A673 (cell line): ENCODE results near the gene PACSIN2. TPM values are rescaled to one million over a fixed set of nuclear protein-coding genes. Genes with fewer than 3 reads are reported as not detected.
"Not testable (repeated sequence)": the region's sequence is repeated elsewhere in the genome, so short reads cannot be mapped to it uniquely, and the experiment has no call there.

ENCODE experiments used
- BruUV-seq: library from RNA; stranded (reverse); fragments of 400-500 nt; replicated peaks from 2 replicates; lab custom pipeline; 2021; lab: Mats Ljungman, UMichigan
- CTCF ChIA-PET: fragments of 300-600 bp; sonication (Branson Sonifier 250); formaldehyde crosslinking; loops from one replicate; lab custom pipeline; 2022; ENCODE audit warnings: antibody characterized with exemption; lab: Charles Lee
- POLR2A ChIA-PET: fragments of 300-600 bp; sonication (Branson Sonifier 250); formaldehyde crosslinking; loops from one replicate; lab custom pipeline; 2022; ENCODE audit warnings: antibody characterized with exemption; ENCODE audit not compliant: low non-redundant PET; lab: Charles Lee
- DNase-seq: peaks from one replicate; pipeline ENCODE4 v3.0.0-alpha.2; 2015; ENCODE audit warnings: low spot score
- H3K27ac ChIP-seq: fragments of 200-600 bp; sonication (generic); 2 replicates; pipeline ENCODE4 v1.5.1; 2016; ENCODE audit warnings: mixed run types, low read depth, mild to moderate bottlenecking, mixed read lengths, antibody characterized with exemption, low read length; ENCODE audit not compliant: poor library complexity, severe bottlenecking
- H3K27me3 ChIP-seq: fragments of 200-600 bp; sonication (generic); replicated peaks from 2 replicates; pipeline ENCODE4 v1.6.1; 2017; ENCODE audit warnings: mixed run types, low read depth, mild to moderate bottlenecking, mixed read lengths, antibody characterized with exemption, low read length; ENCODE audit not compliant: insufficient read depth, poor library complexity
- H3K36me3 ChIP-seq: fragments of 200-600 bp; sonication (generic); 2 replicates; pipeline ENCODE4 v1.6.1; 2016; ENCODE audit warnings: mixed run types, mild to moderate bottlenecking, mixed read lengths, antibody characterized with exemption, low read length; ENCODE audit not compliant: insufficient read depth, poor library complexity, severe bottlenecking
- H3K4me1 ChIP-seq: fragments of 200-600 bp; sonication (generic); 2 replicates; pipeline ENCODE4 v1.6.1; 2017; ENCODE audit warnings: mixed run types, mild to moderate bottlenecking, mixed read lengths, antibody characterized with exemption, low read length; ENCODE audit not compliant: insufficient read depth, poor library complexity, severe bottlenecking
- H3K4me3 ChIP-seq: fragments of 200-600 bp; sonication (generic); 2 replicates; pipeline ENCODE4 v1.5.1; 2016; ENCODE audit warnings: low read depth, mixed run types, mild to moderate bottlenecking, mixed read lengths, low read length; ENCODE audit not compliant: poor library complexity, severe bottlenecking
- H3K9me3 ChIP-seq: fragments of 200-600 bp; sonication (generic); 2 replicates; pipeline ENCODE4 v1.6.1; 2016; ENCODE audit warnings: mixed run types, low read depth, mild to moderate bottlenecking, mixed read lengths, antibody characterized with exemption, low read length; ENCODE audit not compliant: poor library complexity, severe bottlenecking
- EZH2 ChIP-seq: fragments of 200-600 bp; sonication (generic); IDR thresholded peaks from 2 replicates; pipeline ENCODE4 v1.6.1; 2017; ENCODE audit warnings: borderline replicate concordance, low read depth, mild to moderate bottlenecking, mixed read lengths, antibody characterized with exemption, low read length; ENCODE audit not compliant: poor library complexity, severe bottlenecking
- intact Hi-C: fragments of 100-400 bp; cut with micrococcal nuclease; formaldehyde crosslinking; loops from one replicate; pipeline ENCODE4 v1.10.0; 2022; ENCODE audit not compliant: unreplicated experiment
- total RNA-seq: library from RNA; stranded (reverse); gene quantifications from 2 replicates; pipeline ENCODE4 v1.2.3, GENCODE V29; 2021
- TF ChIP-seq, protein P1 (sequence below): fragments of 300-800, 200-600 bp; sonication (generic); conservative IDR thresholded peaks from 2 replicates; pipeline ENCODE4 v1.5.1; 2017; ENCODE audit warnings: low read depth, mild to moderate bottlenecking, antibody characterized with exemption, low read length, moderate library complexity, mixed read lengths

PACSIN2 gene
- total RNA-seq, 1 experiment from 2014 or later: 51.8 TPM

DNA sequence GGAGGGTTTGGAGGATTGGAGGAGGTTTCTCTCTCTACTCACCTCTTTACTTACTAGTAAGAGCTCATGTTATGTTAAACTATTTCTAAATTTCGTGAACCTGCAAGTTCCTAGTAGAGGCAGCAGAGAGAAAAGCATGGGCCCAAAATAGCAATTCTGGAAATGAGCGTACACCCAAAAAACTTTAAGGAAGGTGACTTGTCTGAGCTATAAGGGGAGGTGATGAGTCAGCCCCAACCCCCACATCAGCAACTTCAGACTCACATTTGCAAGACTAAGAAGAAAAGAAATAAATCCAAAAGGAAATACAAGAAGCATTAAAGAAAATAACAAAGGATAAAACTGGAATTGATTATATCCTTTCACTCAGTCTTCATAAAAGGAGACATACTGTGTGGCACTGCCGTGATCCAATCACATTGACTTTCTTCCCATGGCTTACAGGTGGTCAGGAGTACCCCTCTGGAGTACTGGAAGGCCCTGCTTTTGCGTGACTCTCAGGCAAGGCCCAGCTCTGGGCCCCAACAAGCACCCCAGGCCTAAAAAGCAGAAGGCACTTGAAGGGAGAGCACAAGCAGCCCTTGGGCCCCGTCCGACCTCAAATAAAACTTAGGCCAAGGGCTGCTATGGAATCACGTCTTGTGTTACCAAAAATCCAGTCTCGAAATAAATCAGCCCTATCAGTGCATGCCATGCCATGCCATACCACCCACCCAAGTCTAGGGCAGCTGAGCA, 14.3 kb downstream of the PACSIN2 start:
- CTCF ChIA-PET: no interaction called here
- H3K27ac ChIP-seq: peak overlapping the region; percentile 11

DNA sequence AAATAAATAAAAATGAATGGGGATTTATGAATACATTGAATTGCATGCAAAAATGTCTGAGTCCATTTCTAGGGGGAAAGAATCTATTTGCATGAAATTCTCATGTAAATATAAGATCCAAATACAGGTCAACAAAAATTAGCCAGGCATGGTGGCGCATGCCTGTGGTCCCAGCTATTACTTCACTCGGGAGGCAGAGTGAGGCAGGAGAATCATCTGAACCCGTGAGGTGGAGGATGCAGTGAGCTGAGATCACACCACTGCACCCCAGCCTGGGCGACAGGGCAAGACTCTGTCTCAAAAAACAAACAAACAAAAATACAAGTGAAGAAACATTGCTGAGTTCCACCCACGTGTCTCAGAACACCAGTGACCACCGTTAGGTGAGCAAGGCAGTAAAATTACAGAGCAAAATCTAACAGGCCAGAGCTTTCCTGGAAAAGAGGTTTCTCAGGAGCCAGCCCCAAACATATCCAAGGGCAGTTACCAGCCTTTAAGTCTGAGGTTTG, 17.3 kb downstream of the PACSIN2 start:
- Histone ChIP-seq H3K4me3 (no peak overlapping the region), H3K27ac (no peak overlapping the region), H3K4me1 (peaks cover 37% of the 10 kb centered on the region), H3K36me3 (peaks cover 3% of the 10 kb centered on the region), H3K9me3 (no peaks in the 10 kb centered on the region), H3K27me3 (no peaks in the 10 kb centered on the region)
- no peak for DNase-seq
- CTCF ChIA-PET: interaction anchor here (0.7 kb wide), 1 partner anchor 380 kb away, joined by 3 read pairs; no protein-coding TSS in a partner anchor
- TF ChIP-seq, protein P1, sequence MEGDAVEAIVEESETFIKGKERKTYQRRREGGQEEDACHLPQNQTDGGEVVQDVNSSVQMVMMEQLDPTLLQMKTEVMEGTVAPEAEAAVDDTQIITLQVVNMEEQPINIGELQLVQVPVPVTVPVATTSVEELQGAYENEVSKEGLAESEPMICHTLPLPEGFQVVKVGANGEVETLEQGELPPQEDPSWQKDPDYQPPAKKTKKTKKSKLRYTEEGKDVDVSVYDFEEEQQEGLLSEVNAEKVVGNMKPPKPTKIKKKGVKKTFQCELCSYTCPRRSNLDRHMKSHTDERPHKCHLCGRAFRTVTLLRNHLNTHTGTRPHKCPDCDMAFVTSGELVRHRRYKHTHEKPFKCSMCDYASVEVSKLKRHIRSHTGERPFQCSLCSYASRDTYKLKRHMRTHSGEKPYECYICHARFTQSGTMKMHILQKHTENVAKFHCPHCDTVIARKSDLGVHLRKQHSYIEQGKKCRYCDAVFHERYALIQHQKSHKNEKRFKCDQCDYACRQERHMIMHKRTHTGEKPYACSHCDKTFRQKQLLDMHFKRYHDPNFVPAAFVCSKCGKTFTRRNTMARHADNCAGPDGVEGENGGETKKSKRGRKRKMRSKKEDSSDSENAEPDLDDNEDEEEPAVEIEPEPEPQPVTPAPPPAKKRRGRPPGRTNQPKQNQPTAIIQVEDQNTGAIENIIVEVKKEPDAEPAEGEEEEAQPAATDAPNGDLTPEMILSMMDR: no peak
- no peak for TF ChIP-seq EZH2
- BruUV-seq: no TSS peak
- intact Hi-C loops: no loop called here
- POLR2A ChIA-PET: interaction anchor here (0.7 kb wide), 1 partner anchor 15 kb away, joined by 3 read pairs; no protein-coding TSS in a partner anchor

More for the DNA sequence above, 14.3 kb downstream of the PACSIN2 start:
- POLR2A ChIA-PET: no interaction called here
- no TSS peak for BruUV-seq
- H3K9me3 ChIP-seq: no peaks in the 10 kb centered on the region
- DNase-seq: no peak
- no peak overlapping the region for H3K4me3 ChIP-seq
- no peaks in the 10 kb centered on the region for H3K36me3 ChIP-seq
- intact Hi-C loops: no loop called here
- no peaks in the 10 kb centered on the region for H3K27me3 ChIP-seq
- no peak for TF ChIP-seq EZH2
- TF ChIP-seq, protein P1: no peak
- H3K4me1 ChIP-seq: peaks cover 41% of the 10 kb centered on the region

DNA sequence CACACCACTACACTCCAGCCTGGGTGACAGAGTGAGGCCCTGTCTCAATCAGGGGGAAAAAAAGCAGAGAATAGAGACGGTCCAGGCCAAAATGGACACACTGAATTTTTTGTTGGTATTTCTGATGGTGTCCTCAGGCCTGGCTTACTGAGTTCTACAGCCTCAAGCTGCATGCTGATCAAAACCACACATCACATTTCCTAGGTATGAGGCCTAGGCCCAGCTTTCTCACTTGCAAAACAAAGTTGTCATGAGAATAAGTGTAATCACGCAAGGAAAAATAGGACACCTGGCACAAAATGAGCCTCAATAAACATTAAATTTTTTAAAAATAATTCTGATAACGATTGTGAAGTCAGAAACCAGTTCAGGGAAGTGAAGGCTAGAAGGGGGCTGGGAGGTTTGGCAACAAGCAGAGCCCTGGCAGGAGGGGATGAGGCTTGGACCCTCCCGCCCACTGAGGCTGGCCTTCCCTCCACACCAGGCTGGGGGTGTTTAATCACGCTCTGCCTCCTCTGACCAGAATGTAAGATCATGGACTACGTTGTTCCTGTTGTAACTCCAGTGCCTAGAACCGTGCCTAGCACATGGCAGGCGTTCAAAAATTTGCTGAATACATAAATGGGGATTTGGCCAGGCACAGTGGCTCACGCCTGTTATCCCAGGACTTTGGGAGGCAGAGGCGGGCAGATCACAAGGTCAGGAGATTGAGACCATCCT, 18.1 kb downstream of the PACSIN2 start:
- CTCF ChIA-PET: interaction anchor here (0.7 kb wide), 1 partner anchor 379 kb away, joined by 3 read pairs; no protein-coding TSS in a partner anchor
- no peaks in the 10 kb centered on the region for H3K27me3 ChIP-seq
- intact Hi-C loops: no loop called here
- H3K4me1 ChIP-seq: peaks cover 29% of the 10 kb centered on the region
- no peak overlapping the region for H3K27ac ChIP-seq
- no TSS peak for BruUV-seq
- POLR2A ChIA-PET: interaction anchor here (0.7 kb wide), 1 partner anchor 15 kb away, joined by 3 read pairs; no protein-coding TSS in a partner anchor
- DNase-seq: no peak
- H3K9me3 ChIP-seq: no peaks in the 10 kb centered on the region
- peaks cover 3% of the 10 kb centered on the region for H3K36me3 ChIP-seq
- H3K4me3 ChIP-seq: no peak overlapping the region
- TF ChIP-seq, protein P1: no peak
- no peak for TF ChIP-seq EZH2

DNA sequence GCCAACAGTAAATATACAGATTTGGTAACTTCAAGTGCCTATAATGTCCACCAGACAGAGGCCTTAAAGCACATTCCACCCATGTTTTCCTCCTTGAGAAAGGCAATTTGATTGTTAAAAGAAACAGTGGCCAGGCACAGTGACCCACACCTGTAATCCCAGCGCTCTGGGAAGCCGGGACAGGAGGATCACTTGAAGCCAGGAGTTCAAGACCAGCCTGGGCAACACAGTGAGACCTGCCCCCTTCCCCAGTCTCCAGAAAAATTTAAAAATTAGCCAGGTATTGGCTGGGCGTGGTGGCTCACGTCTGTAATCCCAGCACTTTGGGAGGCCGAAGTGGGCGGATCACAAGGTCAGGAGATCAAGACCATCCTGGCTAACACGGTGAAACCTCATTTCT, 19.3 kb downstream of the PACSIN2 start:
- H3K9me3 ChIP-seq, intact Hi-C loops, BruUV-seq, H3K4me3 ChIP-seq, CTCF ChIA-PET, DNase-seq, H3K36me3 ChIP-seq, H3K27me3 ChIP-seq, POLR2A ChIA-PET: not testable (repeated sequence)
- H3K4me1 ChIP-seq: peaks cover 18% of the 10 kb centered on the region
- H3K27ac ChIP-seq: peak overlapping the region; percentile 72
